Natural killer cell treated with Interleukin-12 subunit alpha and Interleukin-12 subunit beta and Interleukin-15 and Interleukin-18, amount 100 ng/mL, for 72 hours (primary cell): Measurements from ENCODE around the gene CADM1. TPM values are rescaled to one million over a fixed set of nuclear protein-coding genes. Genes with fewer than 3 reads are reported as not detected.

Experiments used
- ATAC-seq, 2 donors: fragments of 150-1000 bp; cut with Tn5 transposase in 1 of 2; sonication (Bioruptor Pico), chemical (Tn5 transposase) in 1 of 2; 2 replicates each; pipeline ENCODE4 v1.10.0; 2021
- DNase-seq: peaks from one replicate; pipeline ENCODE4 v3.0.0; 2022; ENCODE audit warnings: low spot score
- H3K27ac Mint-ChIP-seq, 2 donors: 1 replicate in 1 of 2; 2 replicates in 1 of 2; pipeline ENCODE4 v1.8.0; 2022; ENCODE audit warnings: mixed read lengths in 2 of 2, mild to moderate bottlenecking in 1 of 2, moderate library complexity in 1 of 2
- H3K27me3 Mint-ChIP-seq, 2 donors: 1 replicate in 1 of 2; 2 replicates in 1 of 2; pipeline ENCODE4 v1.8.0; 2022; ENCODE audit warnings: mixed read lengths in 2 of 2
- H3K36me3 Mint-ChIP-seq: one replicate; pipeline ENCODE4 v1.8.0; 2022; ENCODE audit warnings: mixed read lengths
- H3K4me1 Mint-ChIP-seq, 2 donors: 1 replicate in 1 of 2; 2 replicates in 1 of 2; pipeline ENCODE4 v1.8.0; 2022; ENCODE audit warnings: low read depth in 2 of 2, mixed read lengths in 2 of 2, mild to moderate bottlenecking in 1 of 2
- H3K4me3 Mint-ChIP-seq: one replicate; pipeline ENCODE4 v1.8.0; 2022; ENCODE audit warnings: mixed read lengths
- H3K9me3 Mint-ChIP-seq: 2 replicates; pipeline ENCODE4 v1.8.0; 2022; ENCODE audit warnings: mixed read lengths
- total RNA-seq, 2 donors: library from RNA; stranded (reverse); gene quantifications; one replicate each; pipeline ENCODE4 v1.2.3, GENCODE V29; 2022

CADM1 gene
- total RNA-seq, 2 donors from 2014 or later: 0.50 to 1.0 TPM

DNA sequence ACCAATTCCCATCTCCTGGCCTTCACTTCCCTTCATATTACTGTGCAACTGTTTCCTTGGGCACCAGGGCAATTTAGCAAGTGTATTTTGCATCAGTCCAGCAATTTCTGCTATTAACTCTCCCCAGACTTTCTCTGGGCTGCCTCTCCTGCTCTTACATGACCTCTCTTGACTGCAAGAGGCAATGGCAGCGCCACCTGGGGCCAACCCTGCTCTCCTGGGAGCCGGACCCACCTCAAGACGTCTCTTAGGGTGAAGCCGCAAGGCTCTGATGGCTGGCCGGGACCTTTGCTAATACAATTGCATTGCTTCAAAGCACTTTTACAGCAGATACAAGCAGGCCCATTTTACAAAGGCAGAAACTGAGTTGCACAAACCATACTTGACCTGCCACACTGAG, 360.2 kb downstream of the CADM1 start:
- Mint-ChIP-seq H3K4me3 (no peak overlapping the region), H3K27me3 (peaks cover 8 to 25% of the 10 kb centered on the region in 2 donors), H3K4me1 (peaks cover 8 to 9% of the 10 kb centered on the region in 2 donors), H3K36me3 (no peaks in the 10 kb centered on the region), H3K27ac (no peak overlapping the region), H3K9me3 (peaks cover 7% of the 10 kb centered on the region)
- DNase-seq (no peak), ATAC-seq (no peak)

DNA sequence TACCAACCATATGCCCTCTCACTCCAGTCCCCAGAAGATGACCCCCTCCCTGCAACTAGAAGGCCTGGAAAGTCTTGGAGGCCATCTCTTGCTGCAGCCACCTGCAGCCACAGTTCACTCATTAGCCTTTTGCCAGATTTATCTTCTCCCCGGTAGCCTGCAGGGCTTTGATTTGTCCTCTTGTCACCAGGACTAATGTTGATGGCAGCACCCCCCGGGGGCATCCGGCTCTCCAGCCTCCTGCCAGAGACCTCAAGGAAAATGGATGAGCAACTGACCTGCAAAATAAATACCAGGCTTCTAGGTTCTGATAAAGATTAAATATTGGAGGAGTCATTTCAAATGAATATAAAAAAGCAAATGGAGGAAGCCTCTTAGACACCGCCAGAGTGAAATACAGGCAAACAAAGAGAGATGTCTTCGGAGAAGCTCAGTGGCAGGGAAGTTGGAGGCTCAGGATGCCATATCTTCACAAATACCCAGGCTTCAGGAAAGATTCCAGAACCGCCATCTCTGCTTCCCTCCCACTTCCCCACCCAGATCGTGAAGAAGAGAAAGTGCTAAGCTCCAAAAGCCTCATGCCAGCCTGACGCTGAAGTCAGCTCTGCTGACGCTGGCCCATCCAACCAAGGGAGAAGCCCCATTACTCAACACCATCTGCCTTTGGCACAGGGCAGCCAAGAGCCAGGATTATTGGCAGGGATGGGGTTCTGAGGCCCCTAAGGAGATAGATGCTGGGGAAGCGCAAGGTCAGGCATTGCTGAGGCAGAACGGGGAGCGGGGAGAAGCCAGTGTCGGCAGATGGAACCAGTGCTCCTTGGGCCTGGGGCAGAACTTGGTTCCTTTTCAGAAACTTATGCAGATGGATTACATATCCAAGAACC, 362.7 kb downstream of the CADM1 start:
- H3K4me1 Mint-ChIP-seq: peaks cover 0 to under 1% of the 10 kb centered on the region in 2 donors
- H3K4me3 Mint-ChIP-seq: no peak overlapping the region
- H3K27me3 Mint-ChIP-seq: peaks cover 11 to 25% of the 10 kb centered on the region in 2 donors
- H3K27ac Mint-ChIP-seq: no peak overlapping the region
- H3K36me3 Mint-ChIP-seq: no peaks in the 10 kb centered on the region
- no peaks in the 10 kb centered on the region for H3K9me3 Mint-ChIP-seq
- no peak for DNase-seq
- no peak for ATAC-seq

DNA sequence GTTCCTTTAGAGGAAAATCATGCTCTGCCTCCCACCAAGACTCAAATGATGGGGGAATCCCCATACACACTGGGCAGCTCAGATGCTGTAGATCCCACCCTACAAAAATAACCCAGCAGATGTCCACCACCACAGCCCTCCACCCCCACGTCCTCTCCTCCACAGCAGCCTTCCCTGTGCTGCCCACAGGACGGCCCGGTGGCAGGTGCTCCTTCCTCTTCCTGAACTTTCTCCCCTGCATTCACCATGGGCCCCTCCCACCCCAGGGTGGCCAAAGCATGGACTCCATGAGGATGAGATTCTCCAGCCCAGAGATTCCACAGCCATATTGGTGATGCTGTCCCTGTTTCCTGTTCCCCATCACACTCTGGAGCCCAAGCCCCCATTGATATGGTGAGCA, 368.3 kb downstream of the CADM1 start:
- Mint-ChIP-seq H3K27me3 (peaks cover 19 to 24% of the 10 kb centered on the region in 2 donors), H3K9me3 (no peaks in the 10 kb centered on the region), H3K4me3 (no peak overlapping the region), H3K4me1 (no peaks in the 10 kb centered on the region), H3K36me3 (no peaks in the 10 kb centered on the region), H3K27ac (no peak overlapping the region)
- no peak for DNase-seq
- ATAC-seq: peak in 1 of 2 donors; percentile 16

DNA sequence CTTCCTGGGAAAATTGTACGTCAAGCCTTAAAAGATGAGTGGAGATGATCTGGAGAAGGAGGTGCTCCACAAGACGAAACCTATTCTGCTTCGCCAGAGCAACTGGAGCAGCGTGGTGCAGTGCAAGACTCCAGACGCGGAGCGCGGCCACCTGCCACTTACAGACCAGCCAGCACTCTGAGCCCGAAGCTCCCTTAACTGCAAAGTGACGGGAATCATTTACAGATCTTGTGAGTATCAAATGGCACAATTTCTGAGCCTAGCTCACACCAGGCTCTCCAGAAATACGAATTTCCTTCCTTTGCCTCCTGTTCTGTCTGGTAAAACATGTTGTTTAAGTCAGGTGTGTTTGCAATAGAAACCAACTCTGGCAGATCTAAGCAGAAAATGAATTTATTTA, 369.3 kb downstream of the CADM1 start:
- no peak for ATAC-seq
- no peaks in the 10 kb centered on the region for H3K9me3 Mint-ChIP-seq
- no peaks in the 10 kb centered on the region for H3K4me1 Mint-ChIP-seq
- H3K27me3 Mint-ChIP-seq: peaks cover 14 to 16% of the 10 kb centered on the region in 2 donors
- no peaks in the 10 kb centered on the region for H3K36me3 Mint-ChIP-seq
- H3K27ac Mint-ChIP-seq: no peak overlapping the region
- DNase-seq: no peak
- H3K4me3 Mint-ChIP-seq: no peak overlapping the region

DNA sequence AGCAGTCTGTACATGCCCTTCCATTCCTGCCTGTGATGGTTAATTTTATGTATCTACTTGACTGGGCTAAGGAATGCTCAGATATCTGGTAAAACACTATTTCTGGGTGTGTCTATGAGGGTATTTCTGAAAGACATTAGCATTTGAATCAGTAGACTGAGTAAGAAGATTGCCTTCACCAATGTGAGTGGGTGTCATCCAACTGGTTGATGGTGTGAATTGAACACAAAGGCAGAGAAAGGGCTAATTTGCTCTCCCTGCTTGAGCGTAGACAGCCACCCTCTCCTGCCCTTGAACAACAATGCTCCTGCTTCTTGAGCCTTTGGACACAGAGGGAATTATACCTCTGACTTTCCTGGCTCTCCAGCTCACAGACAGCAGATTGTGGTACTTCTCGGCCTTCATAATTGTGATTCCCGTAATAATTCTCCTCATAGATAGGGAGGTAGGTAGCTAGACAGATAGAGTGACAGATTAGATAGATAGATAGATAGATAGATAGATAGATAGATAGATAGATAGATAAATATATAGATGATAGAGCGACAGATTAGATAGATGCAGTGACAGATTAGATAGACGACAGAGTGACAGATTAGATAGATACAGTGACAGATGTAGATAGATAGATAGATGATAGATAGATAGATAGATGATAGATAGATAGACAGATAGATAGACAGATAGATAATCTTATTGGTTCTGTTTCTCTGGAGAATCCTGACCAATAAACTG, 370.6 kb downstream of the CADM1 start:
- H3K4me3 Mint-ChIP-seq: no peak overlapping the region
- DNase-seq (no peak), ATAC-seq (no peak)
- no peaks in the 10 kb centered on the region for H3K4me1 Mint-ChIP-seq
- peaks cover 8 to 11% of the 10 kb centered on the region in 2 donors for H3K27me3 Mint-ChIP-seq
- H3K27ac Mint-ChIP-seq: no peak overlapping the region
- no peaks in the 10 kb centered on the region for H3K36me3 Mint-ChIP-seq
- H3K9me3 Mint-ChIP-seq: no peaks in the 10 kb centered on the region

DNA sequence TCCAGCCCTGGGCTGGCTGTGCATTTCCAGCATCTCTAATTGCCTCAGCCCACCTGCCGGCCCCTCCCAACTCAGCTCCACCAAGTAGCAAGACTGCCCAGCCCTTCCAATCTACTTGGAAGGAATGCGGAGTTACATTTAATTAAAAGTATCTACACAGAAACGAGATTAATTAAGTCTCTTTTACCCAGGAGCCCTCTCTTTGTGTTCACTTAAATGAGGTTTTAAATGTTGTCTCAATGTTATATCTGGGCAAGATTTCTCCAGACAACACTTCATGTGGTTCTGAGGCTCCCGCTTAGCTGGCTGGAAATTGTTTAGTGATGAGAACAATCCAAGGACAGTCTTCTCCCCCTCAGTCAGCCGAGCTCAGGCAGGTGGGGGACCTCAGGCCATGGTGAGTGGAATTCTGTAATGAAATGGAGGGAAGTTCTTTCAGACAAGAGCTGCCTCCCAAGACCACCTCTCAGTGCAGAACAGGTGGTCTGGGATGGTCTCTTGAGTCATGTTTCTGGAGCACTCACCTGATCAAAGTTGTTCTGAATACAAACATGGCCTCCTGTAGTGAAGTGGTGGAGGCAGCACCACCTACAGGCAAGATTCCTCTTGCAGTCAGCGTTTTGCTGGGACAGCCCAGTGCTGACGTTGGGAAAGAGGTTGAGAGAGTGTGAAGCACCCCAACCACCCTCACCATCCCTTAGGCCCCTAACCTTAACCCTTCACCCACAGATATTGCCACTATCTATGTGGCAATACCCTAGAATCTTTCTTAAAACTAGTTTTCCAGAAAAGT, 371.6 kb downstream of the CADM1 start:
- ATAC-seq (no peak), DNase-seq (no peak)
- H3K27me3 Mint-ChIP-seq: peaks cover 8 to 10% of the 10 kb centered on the region in 2 donors
- no peaks in the 10 kb centered on the region for H3K36me3 Mint-ChIP-seq
- H3K4me3 Mint-ChIP-seq: no peak overlapping the region
- no peaks in the 10 kb centered on the region for H3K4me1 Mint-ChIP-seq
- H3K27ac Mint-ChIP-seq: no peak overlapping the region
- no peaks in the 10 kb centered on the region for H3K9me3 Mint-ChIP-seq

DNA sequence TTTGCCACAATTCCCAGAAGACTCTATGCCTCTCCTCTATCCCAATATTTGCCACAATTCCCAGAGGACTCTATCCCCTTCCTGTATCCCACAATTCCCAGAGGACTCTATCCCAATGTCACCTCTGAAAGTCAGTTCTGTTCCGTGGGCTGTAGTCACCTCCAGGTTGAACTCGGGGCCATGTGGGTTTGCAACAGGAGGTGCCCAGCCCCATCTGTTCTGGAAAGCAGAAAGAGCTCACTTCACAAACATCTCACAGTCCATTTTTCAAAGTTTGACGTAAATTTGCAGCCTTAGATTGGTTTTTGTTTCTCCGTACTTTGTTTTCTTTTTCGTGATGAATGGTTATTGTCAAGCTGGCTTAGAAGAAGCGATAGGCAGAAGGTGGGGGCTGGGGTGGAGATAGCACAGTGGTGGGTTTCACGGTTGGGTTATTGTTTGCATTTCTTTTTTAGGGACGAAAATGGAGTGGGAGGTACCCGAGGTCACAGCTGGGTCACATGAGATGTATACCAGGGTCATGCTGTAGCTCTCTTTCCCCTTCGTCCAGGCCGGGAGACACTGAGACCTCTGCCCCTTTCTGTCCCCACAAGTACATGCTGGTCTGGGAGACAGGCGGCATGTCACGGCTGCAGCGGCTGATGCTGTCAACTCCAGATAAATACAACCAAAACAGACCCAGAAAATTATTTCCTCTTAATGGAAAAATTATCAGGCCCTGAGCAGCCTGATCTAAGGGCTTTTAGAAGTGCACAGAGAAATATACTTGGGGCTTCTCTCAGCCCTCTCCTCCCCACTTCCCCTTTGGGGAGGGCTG, 374.5 kb downstream of the CADM1 start:
- Mint-ChIP-seq H3K9me3 (no peaks in the 10 kb centered on the region), H3K27ac (no peak overlapping the region), H3K27me3 (peaks cover 8 to 9% of the 10 kb centered on the region in 2 donors), H3K36me3 (no peaks in the 10 kb centered on the region), H3K4me3 (no peak overlapping the region), H3K4me1 (no peaks in the 10 kb centered on the region)
- ATAC-seq (no peak), DNase-seq (no peak)

DNA sequence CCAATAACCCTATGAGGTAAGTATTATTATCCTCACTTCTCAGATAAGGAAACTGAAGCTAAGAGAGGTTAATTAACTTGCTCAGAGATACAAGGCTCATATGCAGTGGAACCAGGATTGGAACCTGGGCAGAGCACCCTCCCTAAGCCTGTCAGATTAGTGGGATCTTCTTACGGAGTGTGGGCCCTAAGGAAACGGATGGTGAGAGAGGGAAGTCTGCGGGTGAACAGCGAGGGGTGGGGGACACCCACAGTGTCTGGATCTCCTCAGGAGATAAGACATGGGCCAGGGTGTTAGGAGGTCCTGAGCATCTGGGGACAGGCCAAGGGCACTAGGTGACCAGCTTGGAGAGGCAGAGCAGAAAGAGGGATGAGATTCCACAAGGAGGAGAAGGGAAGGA, 376.0 kb downstream of the CADM1 start:
- no peaks in the 10 kb centered on the region for H3K9me3 Mint-ChIP-seq
- H3K27me3 Mint-ChIP-seq: peaks cover 0 to 2% of the 10 kb centered on the region in 2 donors
- H3K27ac Mint-ChIP-seq: no peak overlapping the region
- no peak for ATAC-seq
- DNase-seq: no peak
- H3K4me1 Mint-ChIP-seq: no peaks in the 10 kb centered on the region
- no peaks in the 10 kb centered on the region for H3K36me3 Mint-ChIP-seq
- no peak overlapping the region for H3K4me3 Mint-ChIP-seq

DNA sequence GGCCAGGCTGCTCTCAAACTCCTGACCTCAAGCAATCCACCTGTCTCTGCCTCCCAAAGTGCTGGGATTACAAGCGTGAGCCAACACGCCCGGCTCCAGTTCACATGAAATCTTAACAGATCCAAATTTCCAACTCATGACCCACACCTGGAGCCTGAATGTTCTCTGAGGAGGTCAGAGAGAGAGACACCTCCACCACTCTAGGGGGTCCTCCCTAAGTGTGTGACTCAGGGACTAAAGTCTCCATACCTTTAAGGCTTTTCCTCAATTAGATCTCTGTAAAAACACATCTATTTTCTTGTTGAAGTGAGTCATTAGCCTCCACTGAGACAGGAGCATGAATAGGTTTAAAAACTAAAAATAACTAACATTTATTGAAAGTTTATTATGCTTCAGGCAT, 376.4 kb downstream of the CADM1 start:
- ATAC-seq: no peak

DNA sequence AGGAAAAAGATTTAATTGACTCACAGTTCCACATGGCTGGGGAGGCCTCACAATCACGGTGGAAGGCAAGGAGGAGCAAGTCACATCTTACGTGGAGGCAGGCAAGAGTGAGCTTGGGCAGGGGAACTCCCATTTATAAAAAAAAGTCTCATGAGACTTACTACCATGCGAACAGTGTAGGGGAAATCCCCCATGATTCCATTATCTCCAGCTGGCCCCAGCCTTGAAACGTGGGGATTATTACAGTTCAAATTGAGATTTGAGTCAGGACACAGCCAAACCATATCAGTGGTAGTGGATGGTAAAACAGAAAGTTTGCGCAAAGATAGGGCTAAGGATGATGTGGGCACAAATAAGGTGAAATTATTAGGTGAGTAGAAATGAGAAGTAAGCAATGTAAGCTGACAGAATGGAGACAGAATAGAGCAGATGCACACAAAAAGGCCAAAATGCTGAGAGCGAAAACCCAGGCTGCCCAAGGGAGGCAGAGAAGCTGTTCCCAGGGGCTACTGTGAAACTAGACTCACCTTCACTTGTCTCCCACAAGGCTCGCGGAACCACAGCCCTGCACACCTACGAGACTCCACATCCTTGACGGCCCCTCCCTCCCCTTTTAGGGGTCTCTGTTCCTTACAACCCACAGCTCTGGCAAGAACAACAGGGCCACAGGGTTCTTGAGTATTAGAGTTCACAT, 377.6 kb downstream of the CADM1 start:
- Mint-ChIP-seq H3K4me3 (no peak overlapping the region), H3K27ac (no peak overlapping the region), H3K9me3 (no peaks in the 10 kb centered on the region), H3K27me3 (peaks cover 2 to 5% of the 10 kb centered on the region in 2 donors), H3K4me1 (no peaks in the 10 kb centered on the region), H3K36me3 (no peaks in the 10 kb centered on the region)
- no peak for DNase-seq
- ATAC-seq: no peak

More for the DNA sequence above, 376.4 kb downstream of the CADM1 start:
- Mint-ChIP-seq H3K27me3 (peaks cover 0 to 2% of the 10 kb centered on the region in 2 donors), H3K9me3 (no peaks in the 10 kb centered on the region), H3K4me1 (no peaks in the 10 kb centered on the region), H3K27ac (no peak overlapping the region), H3K4me3 (no peak overlapping the region), H3K36me3 (no peaks in the 10 kb centered on the region)
- no peak for DNase-seq

DNA sequence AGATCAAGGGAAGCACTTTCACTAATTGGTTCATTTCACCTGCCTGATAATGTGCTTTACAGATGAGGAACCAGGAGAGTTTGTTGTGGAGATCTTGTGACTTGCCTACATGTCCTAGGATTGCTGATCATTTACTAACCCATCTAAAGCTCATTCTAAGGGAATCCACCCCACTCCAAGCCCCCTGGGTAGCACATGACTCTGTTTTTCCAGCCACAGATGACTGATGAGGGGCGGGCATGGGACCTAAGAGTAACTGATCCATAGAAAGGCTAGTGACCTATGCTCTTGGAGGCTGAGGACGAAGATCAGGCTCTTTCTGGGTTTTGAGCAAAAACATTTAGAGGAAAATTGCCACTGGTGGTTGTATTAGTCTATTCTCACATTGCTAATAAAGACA, 378.1 kb downstream of the CADM1 start:
- H3K27ac Mint-ChIP-seq: no peak overlapping the region
- H3K4me3 Mint-ChIP-seq: no peak overlapping the region
- H3K27me3 Mint-ChIP-seq: peaks cover 2 to 9% of the 10 kb centered on the region in 2 donors
- ATAC-seq: no peak
- no peaks in the 10 kb centered on the region for H3K9me3 Mint-ChIP-seq
- DNase-seq: no peak
- no peaks in the 10 kb centered on the region for H3K4me1 Mint-ChIP-seq
- H3K36me3 Mint-ChIP-seq: no peaks in the 10 kb centered on the region

DNA sequence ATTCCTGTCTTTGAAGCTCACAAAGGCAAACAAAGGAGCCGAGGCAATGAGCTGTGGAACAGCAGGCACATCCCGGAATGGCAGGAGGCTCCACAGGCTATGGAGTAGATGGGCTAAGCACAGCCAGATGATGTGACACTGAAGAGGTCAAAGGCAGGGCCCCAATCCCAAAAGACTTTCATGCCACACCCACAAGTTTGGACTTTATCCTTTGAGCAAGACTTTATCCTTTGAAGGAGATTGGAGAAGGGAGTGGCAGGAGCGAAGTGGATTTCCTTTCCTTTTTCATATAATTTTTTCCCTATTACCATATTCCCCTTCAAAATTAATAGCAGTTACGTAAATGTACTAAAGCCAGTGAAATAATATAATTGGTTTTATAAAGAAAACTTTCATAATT, 379.4 kb downstream of the CADM1 start:
- Mint-ChIP-seq H3K4me1 (no peaks in the 10 kb centered on the region), H3K4me3 (no peak overlapping the region), H3K27ac (no peak overlapping the region), H3K27me3 (peaks cover 2 to 9% of the 10 kb centered on the region in 2 donors), H3K36me3 (no peaks in the 10 kb centered on the region), H3K9me3 (no peaks in the 10 kb centered on the region)
- no peak for DNase-seq
- no peak for ATAC-seq
